ENCODE data around the gene CDC14A. TPM values are rescaled to one million over a fixed set of nuclear protein-coding genes. Genes with fewer than 3 reads are reported as not detected.

CDC14A gene
- polyA plus RNA-seq, 1 donor from 2014 or later, result 2.7 TPM

DNA sequence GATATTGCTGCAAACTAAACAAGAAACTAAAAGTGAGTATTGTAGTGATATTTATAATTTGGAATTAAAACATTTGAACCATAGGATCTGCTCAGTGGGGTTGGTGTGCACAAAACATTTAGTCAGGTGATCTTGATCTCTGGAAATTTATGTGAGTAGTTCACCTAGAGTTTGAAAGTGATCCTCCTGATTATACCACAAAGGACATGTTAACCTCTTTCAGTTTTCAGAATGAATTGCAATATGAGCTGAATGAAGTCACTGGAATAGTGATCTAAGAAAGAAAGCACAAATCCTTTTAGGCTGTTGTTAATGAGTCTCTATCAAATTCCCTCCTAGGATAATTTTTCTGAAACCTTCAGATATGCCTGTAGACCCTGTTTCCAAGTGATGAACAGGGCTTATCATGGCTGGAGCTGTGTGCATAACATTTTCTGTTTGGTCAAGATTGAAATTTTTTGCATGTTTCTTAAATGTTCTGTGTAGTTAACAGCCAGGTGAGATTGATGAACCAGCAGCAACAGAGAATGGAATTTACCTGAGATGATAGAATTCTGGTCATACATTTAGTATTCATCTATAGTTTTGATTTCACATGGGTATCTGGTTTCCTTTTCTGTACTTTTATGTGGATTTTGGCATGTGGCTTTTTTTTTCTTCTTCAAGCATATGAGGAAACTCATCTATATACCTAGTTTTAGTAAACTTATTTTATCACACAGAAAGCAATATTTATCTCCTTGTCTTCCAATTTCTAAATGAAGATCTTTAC, 25.5 kb downstream of the CDC14A start:
- Histone ChIP-seq H3K9me2 (ENCODE audit: insufficient read depth, low read length) (no peaks in the 10 kb centered on the region), H3F3A (ENCODE audit: insufficient read depth, low read length, poor library complexity, severe bottlenecking) (no peaks in the 10 kb centered on the region), H3K4me3 (ENCODE audit: low read length) (no peak overlapping the region), H3K9me3 (ENCODE audit: low read length) (no peaks in the 10 kb centered on the region), H3K9ac (ENCODE audit: low read length) (no peak overlapping the region), H2AFZ (ENCODE audit: low read depth, low read length) (no peak overlapping the region), H3K27ac (ENCODE audit: low read length) (no peak overlapping the region), H3K27me3 (ENCODE audit: insufficient read depth, low read depth, low read length) (no peaks in the 10 kb centered on the region), H3K79me2 (replicated peaks; ENCODE audit: insufficient read depth, low read length) (peaks cover 4% of the 10 kb centered on the region), H3K4me2 (ENCODE audit: low read length) (no peak overlapping the region), H3K36me3 (ENCODE audit: insufficient read depth, low read length) (no peaks in the 10 kb centered on the region), H4K20me1 (ENCODE audit: insufficient read depth) (no peaks in the 10 kb centered on the region)
- TF ChIP-seq EP300 (conservative IDR thresholded peaks at IDR 0.05; ENCODE audit: poor library complexity, severe bottlenecking) (no peak), REST (IDR thresholded peaks at IDR 0.05; ENCODE audit: borderline replicate concordance) (no peak), CTCF (IDR thresholded peaks at IDR 0.05; ENCODE audit: poor library complexity, severe bottlenecking) (no peak), TAF1 (IDR thresholded peaks at IDR 0.05; ENCODE audit: low read depth) (no peak), SMC3 (conservative IDR thresholded peaks at IDR 0.05; ENCODE audit: poor library complexity) (no peak), POLR2AphosphoS5 (IDR thresholded peaks at IDR 0.05) (no peak), EZH2 (IDR thresholded peaks at IDR 0.05; ENCODE audit: borderline replicate concordance, insufficient read depth, low read length, poor library complexity, severe bottlenecking) (no peak), RAD21 (conservative IDR thresholded peaks at IDR 0.05) (no peak), MXI1 (conservative IDR thresholded peaks at IDR 0.05; ENCODE audit: poor library complexity, severe bottlenecking) (no peak)

- no peaks in the 10 kb centered on the region for H3K36me3 ChIP-seq (ENCODE audit: insufficient read depth, low read length)
- TF ChIP-seq MXI1 (conservative IDR thresholded peaks at IDR 0.05; ENCODE audit: poor library complexity, severe bottlenecking), result no peak
- no peak for TF ChIP-seq RAD21 (conservative IDR thresholded peaks at IDR 0.05)
- TF ChIP-seq TAF1 (IDR thresholded peaks at IDR 0.05; ENCODE audit: low read depth), result no peak
- no peak for TF ChIP-seq CTCF (IDR thresholded peaks at IDR 0.05; ENCODE audit: poor library complexity, severe bottlenecking)
- no peak for TF ChIP-seq POLR2AphosphoS5 (IDR thresholded peaks at IDR 0.05)
- no peak for TF ChIP-seq SMC3 (conservative IDR thresholded peaks at IDR 0.05; ENCODE audit: poor library complexity)
- TF ChIP-seq EZH2 (IDR thresholded peaks at IDR 0.05; ENCODE audit: borderline replicate concordance, insufficient read depth, low read length, poor library complexity, severe bottlenecking), result no peak
- TF ChIP-seq REST (IDR thresholded peaks at IDR 0.05; ENCODE audit: borderline replicate concordance), result no peak
- TF ChIP-seq EP300 (conservative IDR thresholded peaks at IDR 0.05; ENCODE audit: poor library complexity, severe bottlenecking), result no peak
- no peaks in the 10 kb centered on the region for H3K9me3 ChIP-seq (ENCODE audit: low read length)
- H3K9ac ChIP-seq (ENCODE audit: low read length), result no peak overlapping the region
- H4K20me1 ChIP-seq (ENCODE audit: insufficient read depth), result no peaks in the 10 kb centered on the region
- no peaks in the 10 kb centered on the region for H3K9me2 ChIP-seq (ENCODE audit: insufficient read depth, low read length)
- no peaks in the 10 kb centered on the region for H3K27me3 ChIP-seq (ENCODE audit: insufficient read depth, low read depth, low read length)
- peaks cover 4% of the 10 kb centered on the region for H3K79me2 ChIP-seq (replicated peaks; ENCODE audit: insufficient read depth, low read length)
- H3K4me2 ChIP-seq (ENCODE audit: low read length), result no peak overlapping the region
- no peak overlapping the region for H2AFZ ChIP-seq (ENCODE audit: low read depth, low read length)
- H3F3A ChIP-seq (ENCODE audit: insufficient read depth, low read length, poor library complexity, severe bottlenecking), result no peaks in the 10 kb centered on the region
- no peak overlapping the region for H3K27ac ChIP-seq (ENCODE audit: low read length)
- no peak overlapping the region for H3K4me3 ChIP-seq (ENCODE audit: low read length)
Observed at GRCh38 chr1:100378956-100379355, 26.6 kb downstream of the CDC14A start.
